GM19238 (cell line): ENCODE data around the gene TBCD.

Experiments
- DNase-seq: peaks from one replicate; pipeline ENCODE4 v3.0.0; 2011; ENCODE audit warnings: low spot score; ENCODE audit not compliant: insufficient read length

The TBCD gene

DNA sequence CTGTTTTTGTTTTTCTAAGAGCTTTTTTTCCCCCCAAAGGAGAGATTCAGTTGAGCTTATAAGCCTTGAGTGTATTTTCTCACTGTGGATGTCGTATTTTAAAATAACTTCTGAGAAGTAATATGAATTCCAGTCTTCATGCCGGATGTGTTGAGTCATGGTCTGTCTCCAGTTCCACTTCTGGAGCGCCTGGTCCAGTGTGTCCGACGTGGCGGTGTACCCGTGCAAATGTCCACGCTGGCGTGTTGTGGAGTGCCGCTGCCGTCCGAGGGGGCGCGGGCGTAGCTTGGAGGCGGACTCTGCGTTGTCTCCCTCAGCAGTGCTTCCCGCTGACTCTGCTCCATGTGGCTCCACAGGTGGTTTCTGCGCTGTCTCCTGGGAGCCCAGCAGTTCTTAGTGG lies 148.9 kb downstream of the TBCD start:
- DNase-seq = no peak

DNA sequence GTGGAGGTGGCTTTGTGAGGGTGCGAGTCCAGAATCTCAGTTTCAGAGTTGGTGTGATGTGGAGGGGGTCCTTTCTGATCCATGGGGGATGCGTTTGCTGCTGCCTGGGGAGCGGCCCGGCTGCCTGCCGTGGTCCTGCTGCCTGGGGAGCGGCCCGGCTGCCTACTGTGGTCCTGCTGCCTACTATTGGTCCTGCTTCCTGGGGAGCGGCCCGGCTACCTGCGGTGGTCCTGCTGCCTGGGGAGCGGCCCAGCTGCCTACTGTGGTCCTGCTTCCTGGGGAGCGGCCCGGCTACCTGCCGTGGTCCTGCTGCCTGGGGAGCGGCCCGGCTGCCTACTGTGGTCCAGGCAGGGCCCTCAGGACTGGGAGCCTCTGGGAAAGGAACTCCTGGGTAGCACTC lies 149.5 kb downstream of the TBCD start:
- no peak for DNase-seq

DNA sequence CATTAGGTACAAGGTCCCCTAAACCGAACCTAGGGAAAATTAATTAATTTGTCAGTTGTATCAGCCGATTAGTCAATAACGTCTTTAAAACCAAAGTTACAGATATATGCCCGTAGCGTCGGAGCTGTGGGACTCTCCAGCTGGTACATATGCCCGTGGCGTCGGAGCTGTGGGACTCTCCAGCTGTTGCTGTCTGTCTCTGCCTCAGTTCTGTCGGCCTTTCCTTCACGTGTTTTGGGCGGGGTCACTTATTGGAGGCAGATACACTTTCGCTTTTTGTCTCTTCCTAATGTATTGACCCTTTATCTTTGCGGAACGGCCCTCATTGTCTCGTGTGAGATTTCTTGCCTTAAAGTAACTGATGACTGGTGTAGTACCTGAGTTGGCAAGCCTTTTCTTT lies 150.0 kb downstream of the TBCD start:
- no peak for DNase-seq

DNA sequence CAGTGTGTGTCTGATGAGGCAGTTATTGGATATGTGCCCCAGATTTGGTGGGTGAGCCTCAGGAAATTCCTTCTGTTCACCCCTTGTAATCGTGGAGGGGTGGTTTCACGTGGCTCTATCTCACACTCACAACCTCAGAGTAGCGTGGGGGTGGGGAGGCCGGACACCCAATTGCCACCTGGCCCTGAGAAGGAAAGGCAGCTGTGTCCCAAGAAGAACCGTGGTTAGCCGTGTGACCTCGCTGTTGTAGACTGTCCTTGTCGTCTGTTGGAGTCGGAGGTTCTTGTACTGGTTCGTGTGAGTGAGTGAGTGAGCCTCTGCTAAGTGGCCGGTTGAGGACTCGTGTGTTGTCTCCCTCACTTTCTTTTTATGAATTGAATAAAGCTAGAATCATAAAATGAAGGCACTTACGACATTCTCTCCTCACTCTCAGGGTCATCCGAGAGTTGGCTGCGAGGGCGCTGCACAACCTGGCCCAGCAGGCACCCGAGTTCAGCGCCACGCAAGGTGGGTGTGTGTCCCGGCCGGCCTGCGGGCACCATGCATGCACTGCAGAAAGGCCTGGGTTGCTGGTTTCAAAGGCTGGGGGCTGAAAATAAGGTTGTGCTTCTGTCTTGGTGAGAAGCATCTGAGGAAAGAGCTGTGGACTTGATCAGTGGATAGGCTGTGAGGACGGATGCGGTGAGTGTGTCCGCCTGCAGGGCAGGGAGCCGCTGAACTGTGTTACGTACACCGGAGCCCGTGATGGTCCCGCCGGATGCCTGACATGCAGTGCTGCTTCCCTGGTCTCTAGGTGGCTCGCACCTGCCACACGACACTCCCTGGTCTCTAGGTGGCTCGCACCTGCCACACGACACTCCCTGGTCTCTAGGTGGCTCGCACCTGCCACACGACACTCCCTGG lies 151.4 kb downstream of the TBCD start:
- DNase-seq = no peak

DNA sequence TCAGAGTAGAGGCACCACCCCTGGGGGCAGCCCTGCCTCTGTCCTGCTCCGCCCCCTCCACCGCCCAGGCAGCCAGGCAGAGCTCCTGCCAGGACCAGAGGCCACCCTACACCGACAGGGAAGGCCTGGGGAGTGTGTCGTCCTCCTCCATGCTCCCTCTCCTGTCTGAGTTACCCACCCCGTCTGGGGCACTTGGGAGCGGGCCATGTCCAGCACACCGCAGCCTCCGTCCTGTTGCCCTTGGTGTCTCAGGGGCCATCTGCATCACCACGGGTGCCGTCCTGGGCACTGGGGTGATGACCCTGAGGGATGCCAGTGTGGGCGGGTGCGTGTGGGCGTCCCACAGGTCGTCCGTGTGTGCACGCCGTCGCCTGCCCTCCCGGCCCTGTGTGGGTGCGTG lies 153.3 kb downstream of the TBCD start:
- no peak for DNase-seq

DNA sequence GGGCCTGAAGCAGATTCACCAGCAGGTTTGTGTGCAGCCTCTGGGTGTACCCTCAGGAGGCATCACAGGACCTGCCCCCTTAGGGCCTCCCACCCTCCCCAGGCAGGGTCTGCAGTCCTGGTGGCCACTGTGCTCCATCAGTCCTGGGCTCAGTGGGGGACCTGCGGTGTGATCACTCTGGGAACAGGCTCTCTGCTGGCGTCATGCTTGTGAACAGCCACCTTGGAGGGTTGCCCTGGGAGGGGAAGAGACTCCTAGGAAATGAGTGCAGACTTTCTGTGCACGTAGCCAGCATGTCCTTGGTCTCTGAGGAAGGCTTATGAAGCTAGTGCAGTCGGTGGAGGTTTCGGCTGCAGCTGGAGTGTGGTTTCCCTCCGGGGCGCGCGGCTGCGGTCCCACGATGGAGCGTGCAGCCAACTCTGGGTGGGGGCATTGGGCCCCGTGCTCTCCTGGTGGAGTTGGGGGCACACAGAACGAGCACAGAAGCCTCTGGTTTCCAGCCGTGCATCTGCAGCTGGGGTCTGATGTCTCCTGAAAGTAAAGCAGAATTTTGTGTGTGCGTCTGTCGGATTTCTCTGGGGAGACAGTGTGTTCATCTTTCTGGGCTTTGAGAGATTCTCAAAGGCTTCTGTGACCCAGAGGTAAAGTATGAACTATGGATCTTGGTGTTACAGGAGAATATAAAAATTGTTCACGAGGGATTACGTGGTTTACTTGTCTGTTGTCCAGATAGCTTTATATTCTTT lies 156.1 kb downstream of the TBCD start:
- no peak for DNase-seq

DNA sequence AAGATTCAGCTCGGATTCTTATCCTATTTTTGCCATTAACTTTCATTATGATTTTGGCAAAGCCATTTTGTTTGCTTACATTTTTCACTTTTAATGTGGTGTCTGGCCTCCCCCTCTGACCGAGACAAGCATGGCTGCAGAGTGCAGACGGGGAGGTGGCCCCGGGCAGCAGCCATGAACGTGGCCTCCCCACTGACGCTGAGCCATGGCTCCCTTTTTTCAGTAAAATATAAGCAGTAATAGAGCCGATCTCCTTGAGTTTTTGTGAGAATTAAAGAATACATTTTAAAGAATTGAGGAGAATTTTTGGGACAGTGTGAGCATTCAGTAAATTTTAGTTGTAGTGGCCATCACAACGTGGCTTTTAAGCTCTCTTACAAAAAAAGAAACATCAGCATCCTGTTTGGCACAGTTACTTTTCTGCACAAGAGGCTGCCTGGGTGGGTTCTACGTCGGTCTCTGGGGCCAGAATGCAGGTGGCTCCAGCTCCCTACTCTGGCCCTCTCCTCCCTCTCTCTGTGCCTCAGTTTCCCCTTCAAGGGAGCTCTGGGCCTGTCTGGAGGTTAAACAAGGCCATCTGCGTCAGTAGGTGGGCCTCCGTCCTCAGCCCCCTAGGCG lies 156.8 kb downstream of the TBCD start:
- no peak for DNase-seq

DNA sequence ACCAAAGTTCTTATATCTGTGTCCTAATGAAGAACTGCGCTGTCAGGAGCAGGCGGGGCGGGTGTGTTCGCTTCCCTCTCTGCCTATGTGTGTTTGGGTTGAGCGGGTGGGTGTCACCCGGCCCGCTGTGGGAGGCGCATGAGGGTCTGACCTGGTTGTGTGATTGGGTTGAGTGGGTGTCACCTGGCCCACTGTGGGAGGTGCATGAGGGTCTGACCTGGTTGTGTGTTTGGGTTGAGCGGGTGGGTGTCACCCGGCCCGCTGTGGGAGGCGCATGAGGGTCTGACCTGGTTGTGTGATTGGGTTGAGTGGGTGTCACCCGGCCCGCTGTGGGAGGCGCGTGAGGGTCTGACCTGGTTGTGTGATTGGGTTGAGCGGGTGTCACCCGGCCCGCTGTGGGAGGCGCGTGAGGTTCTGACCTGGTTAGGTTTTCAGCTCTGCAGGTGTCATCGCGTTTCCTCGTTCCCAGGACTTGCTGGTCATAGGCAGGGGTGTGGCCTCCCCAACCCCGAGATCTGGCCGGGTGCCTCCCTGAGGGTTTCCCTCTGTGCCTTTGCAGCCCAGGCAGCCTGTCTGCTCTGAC lies 157.5 kb downstream of the TBCD start:
- DNase-seq = no peak

DNA sequence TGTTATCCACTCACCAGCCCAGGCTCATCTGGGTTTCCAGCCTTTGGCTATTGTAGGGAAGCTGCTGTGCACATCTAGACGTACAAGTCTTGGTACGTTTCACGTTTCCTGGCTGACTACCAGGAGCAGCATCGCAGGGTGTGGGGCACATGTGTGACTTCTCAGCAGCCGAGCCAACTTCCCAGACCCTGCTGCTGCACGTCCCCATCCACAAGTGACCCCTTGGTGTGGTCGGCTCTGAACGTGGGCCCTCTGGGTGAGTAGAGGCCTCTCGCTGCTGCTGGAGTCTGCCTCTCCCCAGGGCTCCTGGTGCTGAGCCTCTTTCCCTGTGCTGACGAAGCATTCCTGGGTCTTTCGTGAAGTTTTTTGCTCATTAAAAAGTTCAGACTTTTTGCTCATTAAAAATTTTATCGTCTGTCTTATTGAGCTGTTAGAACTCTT lies 158.2 kb downstream of the TBCD start:
- DNase-seq = no peak

DNA sequence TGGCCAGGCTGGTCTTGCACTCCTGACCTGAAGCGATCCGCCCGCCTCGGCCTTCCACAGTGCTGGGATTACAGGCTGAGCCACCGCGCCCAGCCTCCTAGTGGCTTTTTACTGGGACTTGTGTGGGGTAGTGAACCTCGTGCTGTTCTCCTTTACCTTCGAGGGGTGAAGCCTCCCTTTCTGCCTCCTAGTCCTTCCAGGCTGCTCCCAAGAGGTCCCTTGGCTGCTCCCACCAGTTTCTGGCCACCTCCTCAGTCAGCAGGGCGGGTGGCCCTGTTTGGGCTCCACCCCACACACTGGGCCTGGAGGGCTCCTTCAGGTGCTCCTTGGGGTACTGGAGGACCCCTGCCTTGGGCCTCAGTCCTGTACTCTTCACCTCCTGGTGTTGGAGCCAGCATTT lies 158.9 kb downstream of the TBCD start:
- no peak for DNase-seq

DNA sequence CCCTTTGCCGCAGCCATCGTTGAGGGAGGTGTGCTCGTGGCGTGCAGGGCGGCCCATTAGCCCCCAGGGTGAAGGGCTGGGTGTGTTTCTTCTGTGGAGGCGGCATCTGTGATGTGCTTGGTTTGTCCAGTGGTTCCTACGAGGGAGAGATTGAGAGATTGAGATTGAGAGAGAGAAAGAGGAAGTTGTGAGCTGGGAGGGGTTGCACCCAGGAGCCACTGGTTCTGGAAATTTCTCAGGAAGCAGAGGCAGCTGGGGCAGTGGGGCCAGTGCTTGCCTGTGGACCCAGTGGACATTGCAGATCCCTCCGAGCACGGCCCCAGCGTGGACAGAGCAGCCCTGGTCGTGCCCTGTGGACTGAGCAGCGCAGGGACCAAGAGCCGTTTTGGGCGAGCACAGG lies 160.0 kb downstream of the TBCD start:
- DNase-seq = no peak

DNA sequence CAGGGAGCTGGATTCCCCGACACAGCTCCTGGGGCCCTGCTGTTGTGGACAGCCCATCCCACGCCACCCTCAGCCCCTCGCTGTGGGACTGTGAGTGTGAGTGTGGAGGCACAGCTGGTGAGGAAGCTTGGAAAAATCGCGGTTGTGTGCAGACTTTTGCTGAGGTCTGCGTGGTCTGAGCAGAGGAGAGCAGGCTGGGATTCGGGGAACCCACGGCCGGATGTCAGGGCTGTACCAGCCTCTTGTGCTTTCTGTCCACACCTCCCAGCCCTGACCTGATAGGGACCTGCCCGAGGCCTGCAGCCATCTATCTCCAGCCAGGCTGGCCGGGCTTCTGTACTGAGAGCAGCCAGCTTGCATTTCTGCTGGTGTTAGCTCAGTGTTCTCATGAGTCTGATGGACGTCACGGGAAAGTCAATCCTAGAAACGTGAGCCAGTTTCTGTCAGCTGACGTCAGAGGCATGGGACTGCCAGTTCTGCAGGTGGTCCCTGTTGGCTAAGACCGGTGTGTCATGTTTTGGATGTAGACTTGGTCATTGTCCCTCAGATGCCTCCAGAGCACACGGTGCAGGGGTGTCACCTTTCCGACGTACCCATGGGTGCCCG lies 160.7 kb downstream of the TBCD start:
- DNase-seq = no peak

DNA sequence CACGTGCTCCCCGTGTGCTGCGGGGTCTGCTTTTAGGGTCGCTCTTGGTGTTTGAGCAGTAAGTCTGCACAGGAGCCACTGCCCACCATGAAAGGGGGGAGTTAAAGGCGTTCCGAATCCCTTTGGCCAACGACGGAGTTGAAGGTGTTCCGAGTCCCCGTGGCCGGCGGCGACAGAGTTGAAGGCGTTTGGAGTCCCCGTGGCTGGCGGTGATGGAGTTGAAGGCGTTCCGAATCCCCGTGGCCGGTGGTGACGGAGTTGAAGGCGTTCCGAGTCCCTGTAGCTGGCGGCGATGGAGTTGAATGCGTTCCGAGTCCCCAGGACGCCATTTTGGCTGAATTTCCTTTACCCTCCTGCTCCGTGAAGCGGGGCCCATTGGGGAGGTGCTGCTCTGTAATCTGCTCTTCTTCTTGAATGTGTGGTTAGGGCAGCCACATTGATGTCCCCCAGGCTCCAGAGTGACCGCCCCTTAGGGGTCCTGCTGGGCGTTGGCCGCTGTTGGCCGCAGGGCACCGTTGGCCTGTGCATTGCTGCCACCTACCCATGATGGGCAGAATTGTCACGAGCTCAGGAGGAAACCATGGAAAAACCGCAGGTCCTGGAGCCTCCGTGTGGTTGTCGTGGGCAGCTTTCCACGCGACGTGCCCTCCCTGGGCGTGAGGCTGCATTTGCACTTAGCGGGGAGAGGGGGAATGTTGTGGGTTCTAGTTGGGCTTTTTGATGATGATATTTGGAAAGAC lies 161.6 kb downstream of the TBCD start:
- no peak for DNase-seq

DNA sequence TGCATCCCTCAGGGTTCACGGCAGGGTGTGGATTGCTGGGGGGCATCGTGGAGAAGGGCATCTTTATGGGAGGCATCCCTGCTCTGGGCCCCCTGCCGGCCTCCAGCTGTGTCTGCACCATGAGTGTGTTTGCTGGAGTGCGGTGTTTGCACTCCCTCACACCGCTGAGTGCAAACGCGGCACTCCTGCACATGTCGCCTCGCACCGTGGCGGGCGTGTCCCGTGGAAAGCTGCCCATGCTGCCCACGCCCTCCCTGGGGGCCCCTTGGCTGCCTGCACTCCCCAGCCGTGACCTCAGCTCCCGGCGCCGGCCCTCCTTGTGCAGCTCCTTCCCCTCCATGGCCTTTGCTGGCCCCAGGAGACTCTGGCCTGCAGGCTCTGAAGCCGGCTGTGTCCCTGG lies 162.5 kb downstream of the TBCD start:
- peak; percentile 51 for DNase-seq

DNA sequence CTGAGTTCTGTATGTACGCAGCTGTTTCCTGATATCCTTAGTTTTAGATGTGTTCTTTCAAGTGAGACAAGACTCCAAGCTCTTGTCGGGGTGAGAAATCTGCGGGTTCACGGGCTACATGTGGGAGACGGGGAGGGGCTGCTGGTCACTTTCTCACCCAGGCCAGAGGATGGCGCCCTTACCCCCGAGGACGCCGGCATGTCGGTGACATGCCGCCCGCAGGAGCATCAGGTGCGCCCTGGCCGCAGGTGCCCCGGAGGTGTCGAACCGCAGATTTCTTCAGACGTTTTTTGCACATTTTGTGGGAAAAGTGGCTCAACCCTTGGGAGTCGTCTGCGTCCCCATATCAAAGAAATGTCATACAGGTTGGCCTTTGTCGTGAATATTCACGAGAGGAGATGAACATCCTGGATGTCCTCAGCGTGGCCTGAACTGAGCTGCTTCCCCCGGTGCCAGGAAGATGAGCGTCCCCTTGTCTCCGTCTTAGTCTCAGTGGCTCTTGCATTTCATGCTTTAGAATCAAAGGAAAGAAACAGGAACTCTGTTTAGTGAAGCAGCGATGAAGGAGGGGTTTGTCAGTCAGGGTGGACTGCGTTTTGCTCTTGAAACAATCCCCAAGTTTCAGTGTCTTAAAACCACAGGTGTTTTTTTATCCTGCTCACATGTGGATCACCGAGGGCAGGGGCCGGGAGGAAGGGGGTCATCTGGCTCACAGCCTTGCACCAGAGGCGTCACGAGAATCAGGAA lies 163.3 kb downstream of the TBCD start:
- DNase-seq = no peak

DNA sequence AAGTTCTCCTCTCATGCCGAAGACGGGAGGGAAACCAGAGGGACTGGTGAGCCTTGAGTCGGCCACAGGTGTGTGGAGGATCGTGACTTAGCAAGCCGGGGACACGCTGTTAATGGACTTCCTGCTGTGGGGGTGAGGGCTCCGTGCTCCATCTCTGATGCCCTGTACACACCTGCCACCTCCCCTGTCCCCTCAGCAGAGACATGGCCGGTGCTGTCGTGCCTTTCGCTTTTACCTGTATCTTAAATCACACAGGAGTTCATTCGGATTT lies 163.8 kb downstream of the TBCD start:
- no peak for DNase-seq

DNA sequence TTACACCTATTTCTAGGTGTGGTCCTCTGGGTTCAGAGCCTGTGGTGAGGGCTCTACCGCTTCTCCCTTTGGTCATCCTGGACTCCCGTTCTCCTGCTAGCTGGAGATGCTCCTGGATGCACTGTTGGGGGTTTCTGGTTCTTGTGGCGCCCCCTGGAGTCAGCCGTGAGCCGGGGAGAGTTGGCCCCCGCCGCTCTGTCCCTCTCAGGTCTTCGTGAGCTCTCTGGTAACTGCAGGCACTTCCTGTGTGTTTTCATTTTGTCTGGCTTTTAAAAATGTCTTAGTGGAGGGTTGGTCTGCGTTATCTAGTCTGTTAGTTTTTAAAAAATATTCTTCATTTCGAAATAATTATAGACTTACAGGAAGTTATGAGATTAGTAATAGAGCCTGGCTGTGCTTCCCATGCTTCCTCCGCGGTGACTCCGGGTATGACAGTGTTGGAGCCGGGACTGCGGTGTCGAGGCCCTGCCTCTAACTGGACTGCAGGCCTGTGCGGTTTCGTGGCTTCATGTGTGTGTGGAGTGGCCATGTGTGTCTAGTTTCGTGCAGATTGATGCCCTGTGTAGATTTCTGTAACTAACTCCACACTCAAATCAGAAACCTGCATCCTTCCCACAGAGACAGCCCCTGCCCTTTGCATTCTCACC lies 166.0 kb downstream of the TBCD start:
- DNase-seq = no peak

DNA sequence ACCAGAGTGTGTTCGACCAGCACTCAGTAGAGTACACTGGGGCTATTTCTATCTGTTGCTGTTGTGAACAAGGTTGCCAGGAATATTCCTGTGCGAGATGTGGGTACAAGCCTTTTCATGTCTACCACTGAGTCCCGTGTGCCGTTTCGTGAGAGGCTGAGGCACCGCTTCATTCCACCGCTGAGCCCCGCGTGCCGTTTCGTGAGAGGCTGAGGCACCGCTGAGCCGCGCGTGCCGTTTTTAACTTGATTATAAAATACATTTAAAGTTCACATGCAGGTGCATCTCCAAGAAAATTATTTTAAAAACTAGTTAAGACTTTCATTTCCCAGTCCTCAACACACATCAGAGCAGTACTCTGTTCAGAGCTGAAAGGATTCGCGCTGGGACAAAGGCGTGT lies 166.6 kb downstream of the TBCD start:
- DNase-seq = no peak

DNA sequence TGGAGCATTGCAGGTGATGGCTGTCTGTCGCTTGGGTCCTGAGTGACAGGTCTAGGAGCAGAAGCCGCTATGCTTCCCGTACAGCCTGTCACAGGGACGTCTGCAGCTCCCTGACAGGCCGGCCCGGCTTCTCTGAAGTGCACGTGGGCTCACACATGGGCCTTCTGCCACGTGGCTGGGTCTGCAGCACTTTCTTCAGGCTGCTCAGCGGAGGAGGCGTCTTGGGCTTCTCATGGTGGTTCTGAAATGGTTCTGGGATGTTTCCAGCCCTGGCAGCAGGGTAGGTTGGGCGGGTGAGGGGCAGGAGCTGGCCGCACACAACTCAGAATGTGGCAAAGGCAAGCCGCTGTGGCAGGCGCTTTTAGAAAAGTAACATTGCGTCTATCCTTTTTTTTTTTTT lies 168.3 kb downstream of the TBCD start:
- DNase-seq = no peak

DNA sequence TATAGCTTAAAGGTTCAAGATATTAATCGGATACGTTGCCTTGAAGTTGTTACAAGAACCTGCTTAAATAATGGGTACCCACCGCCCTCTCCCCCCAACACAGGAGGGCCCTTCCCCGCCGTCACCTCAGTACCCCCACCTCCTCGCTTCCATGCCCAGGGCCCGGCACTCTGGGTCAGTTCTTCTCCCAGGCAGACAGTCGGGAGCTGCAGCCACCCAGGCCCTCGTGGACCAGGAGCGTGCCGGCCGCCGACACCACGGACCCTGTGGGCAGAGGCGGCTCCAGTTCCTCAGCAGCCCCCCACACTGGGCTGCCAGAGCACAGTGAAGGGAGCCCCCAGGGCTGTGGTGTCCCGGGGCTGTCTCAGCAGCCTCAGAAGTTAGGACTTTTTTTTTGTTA lies 168.8 kb downstream of the TBCD start:
- no peak for DNase-seq
